Sigmoid colon (tissue), 7 donors: Measurements from ENCODE around the gene MEGF6. TPM values are rescaled to one million over a fixed set of nuclear protein-coding genes. Genes with fewer than 3 reads are reported as not detected.

Experiments used
- DNase-seq: peaks from one replicate; pipeline ENCODE4 v3.0.0-alpha.2; 2019
- H3K27ac ChIP-seq, 4 donors: fragments of 200-600 bp; sonication (generic); one replicate each; pipeline ENCODE4 v1.5.1; 2016 to 2019; ENCODE audit warnings: mild to moderate bottlenecking in 1 of 4
- H3K27me3 ChIP-seq, 3 donors: fragments of 200-600 bp; sonication (generic); one replicate each; pipeline ENCODE4 v1.5.1; 2019; ENCODE audit warnings: mild to moderate bottlenecking in 1 of 3
- H3K36me3 ChIP-seq, 4 donors: fragments of 200-600 bp; sonication (generic); one replicate each; pipeline ENCODE4 v1.5.1; 2016 to 2019
- H3K4me1 ChIP-seq, 4 donors: fragments of 200-600 bp; sonication (generic); one replicate each; pipeline ENCODE4 v1.5.1; 2017 to 2019
- H3K4me3 ChIP-seq, 4 donors: fragments of 200-600 bp; sonication (generic); one replicate each; pipeline ENCODE4 v1.5.1; 2017 to 2019; ENCODE audit warnings: mild to moderate bottlenecking in 2 of 4, moderate library complexity in 1 of 4
- H3K9me3 ChIP-seq, 4 donors: fragments of 200-600 bp in 3 of 4; sonication (generic) in 3 of 4; one replicate each; pipeline versions ENCODE4 v1.5.1 to v1.6.1; 2013 to 2019
- EP300 ChIP-seq, 4 donors: sonication (generic); formaldehyde crosslinking; IDR thresholded peaks; one replicate each; pipeline ENCODE4 v1.6.1; 2017; ENCODE audit warnings: antibody characterized with exemption in 4 of 4
- POLR2A ChIP-seq, 2 donors: fragments of 450-650 bp; IDR thresholded peaks; one replicate each; pipeline ENCODE4 v1.6.1; 2016; ENCODE audit warnings: antibody characterized with exemption in 2 of 2, mild to moderate bottlenecking in 2 of 2, moderate library complexity in 2 of 2
- POLR2AphosphoS5 ChIP-seq, 4 donors: sonication (generic); formaldehyde crosslinking; IDR thresholded peaks; one replicate each; pipeline ENCODE4 v1.6.1; 2017; ENCODE audit warnings: antibody characterized with exemption in 4 of 4
- WGBS, 2 donors: extraction: QIAGEN DNeasy Blood & Tissue Kit; methylation state at CpG; one replicate each; pipeline ENCODE4 v1.1.7; 2013; 5-methylcytosine and 5-hydroxymethylcytosine counted together
- intact Hi-C: fragments of 100-400 bp; cut with DNase I; formaldehyde crosslinking; loops from one replicate; pipeline ENCODE4 v1.15.1; 2023
- polyA plus RNA-seq, 3 donors: library from polyadenylated mRNA; stranded (reverse); fragments of 200-250 nt; gene quantifications; one replicate each; pipeline ENCODE4 v1.2.3, GENCODE V29; 2013
- total RNA-seq, 4 donors: library from RNA; depleted of rRNA; stranded (reverse); fragments of >200 nt; gene quantifications; one replicate each; pipeline ENCODE4 v1.1.0, GENCODE V29; 2016
- TF ChIP-seq, protein P1 (sequence below), 4 experiments: fragments of 450-650 bp in 3 of 4; fragments of 200-600 bp in 1 of 4; IDR thresholded peaks; one replicate each; pipeline ENCODE4 v1.5.1; 2016 to 2019; ENCODE audit warnings: antibody characterized with exemption in 4 of 4, mild to moderate bottlenecking in 3 of 4, moderate library complexity in 2 of 4
- donor health status: healthy with polysubstance abuse.
- donor health status: Bipolar disorder and iron deficiency.
- donor health status: healthy.

MEGF6 gene
- total and polyA plus RNA-seq, 7 donors, result 2.4 to 31.9 (median 7.8) TPM; not detected in 1

DNA sequence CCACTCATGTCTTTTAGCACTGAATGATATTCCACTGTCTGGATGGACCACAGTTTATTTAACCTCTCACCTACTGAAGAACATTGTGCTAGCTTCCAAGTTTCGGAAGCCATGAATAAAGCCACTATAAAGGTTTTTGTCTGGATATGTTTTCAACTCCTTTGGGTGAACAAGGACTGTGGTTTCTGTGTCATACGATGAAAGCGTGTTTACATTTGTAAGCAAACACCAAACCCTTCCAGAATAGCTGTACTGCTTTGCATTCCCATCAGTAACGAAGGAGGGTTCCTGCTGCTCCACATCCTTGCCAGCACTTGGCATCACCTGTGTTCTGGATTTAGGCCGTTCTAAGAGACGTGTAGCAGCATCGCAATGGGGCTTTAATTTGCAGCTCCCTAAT is 167.5 kb downstream of the MEGF6 start:
- no peak for DNase-seq
- H3K4me3 ChIP-seq, result no peak overlapping the region
- no peaks in the 10 kb centered on the region for H3K4me1 ChIP-seq
- 59 to 79% methylated on average over 7 of the region's 7 CpGs for WGBS, 2 donors
- TF ChIP-seq EP300 (IDR thresholded peaks at IDR 0.05) (no peak), POLR2AphosphoS5 (IDR thresholded peaks at IDR 0.05) (no peak), POLR2A (IDR thresholded peaks at IDR 0.05) (no peak)
- TF ChIP-seq, protein P1, sequence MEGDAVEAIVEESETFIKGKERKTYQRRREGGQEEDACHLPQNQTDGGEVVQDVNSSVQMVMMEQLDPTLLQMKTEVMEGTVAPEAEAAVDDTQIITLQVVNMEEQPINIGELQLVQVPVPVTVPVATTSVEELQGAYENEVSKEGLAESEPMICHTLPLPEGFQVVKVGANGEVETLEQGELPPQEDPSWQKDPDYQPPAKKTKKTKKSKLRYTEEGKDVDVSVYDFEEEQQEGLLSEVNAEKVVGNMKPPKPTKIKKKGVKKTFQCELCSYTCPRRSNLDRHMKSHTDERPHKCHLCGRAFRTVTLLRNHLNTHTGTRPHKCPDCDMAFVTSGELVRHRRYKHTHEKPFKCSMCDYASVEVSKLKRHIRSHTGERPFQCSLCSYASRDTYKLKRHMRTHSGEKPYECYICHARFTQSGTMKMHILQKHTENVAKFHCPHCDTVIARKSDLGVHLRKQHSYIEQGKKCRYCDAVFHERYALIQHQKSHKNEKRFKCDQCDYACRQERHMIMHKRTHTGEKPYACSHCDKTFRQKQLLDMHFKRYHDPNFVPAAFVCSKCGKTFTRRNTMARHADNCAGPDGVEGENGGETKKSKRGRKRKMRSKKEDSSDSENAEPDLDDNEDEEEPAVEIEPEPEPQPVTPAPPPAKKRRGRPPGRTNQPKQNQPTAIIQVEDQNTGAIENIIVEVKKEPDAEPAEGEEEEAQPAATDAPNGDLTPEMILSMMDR (IDR thresholded peaks at IDR 0.05), result no peak
- no peaks in the 10 kb centered on the region for H3K36me3 ChIP-seq
- peaks cover 0 to 71% (median 0%) of the 10 kb centered on the region in 3 donors for H3K27me3 ChIP-seq
- peaks cover 0 to 4% (median 0%) of the 10 kb centered on the region in 4 donors for H3K9me3 ChIP-seq
- H3K27ac ChIP-seq, result no peak overlapping the region
- intact Hi-C loops, result no loop called here

DNA sequence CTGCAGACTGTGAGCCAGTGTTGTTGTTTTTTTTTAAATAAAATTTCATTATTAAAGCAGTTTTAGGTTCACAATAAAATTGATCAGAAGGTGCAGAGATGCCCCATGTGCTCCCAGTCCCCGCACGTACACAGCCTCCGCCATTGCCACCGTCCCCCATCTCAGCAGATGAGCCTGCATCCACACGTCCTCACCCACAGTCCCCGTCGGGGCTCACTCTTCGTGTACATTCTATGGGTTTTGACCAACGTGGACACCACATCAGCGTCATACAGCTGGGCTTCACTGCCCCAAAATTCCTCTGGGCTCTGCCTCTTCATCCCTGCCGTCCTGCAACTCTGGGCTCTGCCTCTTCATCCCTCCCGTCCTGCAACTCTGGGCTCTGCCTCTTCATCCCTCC is 168.4 kb downstream of the MEGF6 start:
- 86% methylated on average over 12 of the region's 12 CpGs for WGBS, 2 donors
- H3K36me3 ChIP-seq, result no peaks in the 10 kb centered on the region
- H3K27ac ChIP-seq, result no peak overlapping the region
- no peak for DNase-seq
- intact Hi-C loops, result no loop called here
- H3K4me1 ChIP-seq, result no peaks in the 10 kb centered on the region
- TF ChIP-seq, protein P1 (IDR thresholded peaks at IDR 0.05), result no peak
- TF ChIP-seq POLR2AphosphoS5 (IDR thresholded peaks at IDR 0.05) (no peak), EP300 (IDR thresholded peaks at IDR 0.05) (no peak), POLR2A (IDR thresholded peaks at IDR 0.05) (no peak)
- H3K27me3 ChIP-seq, result peaks cover 0 to 68% (median 0%) of the 10 kb centered on the region in 3 donors
- H3K4me3 ChIP-seq, result no peak overlapping the region
- H3K9me3 ChIP-seq, result peaks cover 0 to 4% (median 0%) of the 10 kb centered on the region in 4 donors

DNA sequence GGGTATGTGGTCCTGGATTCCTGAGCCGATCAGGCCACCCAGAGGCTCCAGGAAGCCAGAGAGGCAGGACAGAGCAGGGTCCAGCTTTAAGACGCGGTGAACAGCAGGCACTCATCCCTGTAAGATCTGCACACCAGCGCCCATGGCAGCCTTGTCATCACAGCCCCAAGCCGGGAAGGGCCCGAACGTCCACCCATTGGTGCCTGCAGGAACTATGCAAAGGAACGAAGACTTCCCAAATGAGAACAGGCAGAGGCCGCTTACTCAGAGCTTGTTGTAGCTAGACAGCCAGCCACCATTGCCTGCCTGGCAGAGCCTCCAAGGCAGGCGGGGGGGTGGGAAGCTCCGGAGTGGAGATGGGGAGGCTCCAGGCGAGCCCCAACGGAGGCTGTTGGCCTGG is 169.0 kb downstream of the MEGF6 start:
- H3K4me1 ChIP-seq, result no peaks in the 10 kb centered on the region
- DNase-seq, result no peak
- no peak overlapping the region for H3K4me3 ChIP-seq
- 77 to 80% methylated on average over 13 of the region's 13 CpGs for WGBS, 2 donors
- TF ChIP-seq POLR2A (IDR thresholded peaks at IDR 0.05) (no peak), EP300 (IDR thresholded peaks at IDR 0.05) (no peak), POLR2AphosphoS5 (IDR thresholded peaks at IDR 0.05) (no peak)
- TF ChIP-seq, protein P1 (IDR thresholded peaks at IDR 0.05), result no peak
- no peak overlapping the region for H3K27ac ChIP-seq
- intact Hi-C loops, result no loop called here
- H3K36me3 ChIP-seq, result no peaks in the 10 kb centered on the region
- H3K9me3 ChIP-seq, result peaks cover 0 to 4% (median 0%) of the 10 kb centered on the region in 4 donors
- H3K27me3 ChIP-seq, result peaks cover 0 to 71% (median 0%) of the 10 kb centered on the region in 3 donors

DNA sequence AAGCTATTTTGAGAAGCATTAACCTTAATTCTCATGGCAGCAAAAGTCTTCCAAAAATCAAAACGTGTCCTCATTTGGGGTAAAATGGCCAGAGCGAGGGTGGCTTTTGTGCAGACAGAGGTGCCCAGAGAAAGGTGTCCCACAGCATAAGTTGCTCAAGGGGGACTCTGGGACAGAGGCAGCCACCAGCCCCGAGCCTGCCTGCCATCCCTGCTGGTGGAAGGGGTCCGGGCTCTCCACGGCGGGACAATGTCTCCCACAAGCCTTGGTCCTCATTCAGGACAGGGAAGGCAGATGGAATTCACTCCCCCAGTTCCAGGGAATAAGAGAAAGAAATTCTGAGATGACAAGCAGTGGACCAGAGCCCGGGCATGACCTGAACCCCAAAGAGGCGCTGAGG is 169.4 kb downstream of the MEGF6 start:
- H3K27ac ChIP-seq, result peak overlapping the region in 2 of 4 donors; percentile 31 to 42
- H3K27me3 ChIP-seq, result peaks cover 0 to 76% (median 0%) of the 10 kb centered on the region in 3 donors
- H3K4me1 ChIP-seq, result no peaks in the 10 kb centered on the region
- H3K4me3 ChIP-seq, result no peak overlapping the region
- WGBS, 2 donors, result 80% methylated on average over 8 of the region's 8 CpGs
- TF ChIP-seq POLR2A (IDR thresholded peaks at IDR 0.05) (no peak), EP300 (IDR thresholded peaks at IDR 0.05) (no peak), POLR2AphosphoS5 (IDR thresholded peaks at IDR 0.05) (no peak)
- TF ChIP-seq, protein P1 (IDR thresholded peaks at IDR 0.05), result no peak
- DNase-seq, result no peak
- intact Hi-C loops, result no loop called here
- H3K9me3 ChIP-seq, result peaks cover 0 to 4% (median 0%) of the 10 kb centered on the region in 4 donors
- H3K36me3 ChIP-seq, result no peaks in the 10 kb centered on the region

DNA sequence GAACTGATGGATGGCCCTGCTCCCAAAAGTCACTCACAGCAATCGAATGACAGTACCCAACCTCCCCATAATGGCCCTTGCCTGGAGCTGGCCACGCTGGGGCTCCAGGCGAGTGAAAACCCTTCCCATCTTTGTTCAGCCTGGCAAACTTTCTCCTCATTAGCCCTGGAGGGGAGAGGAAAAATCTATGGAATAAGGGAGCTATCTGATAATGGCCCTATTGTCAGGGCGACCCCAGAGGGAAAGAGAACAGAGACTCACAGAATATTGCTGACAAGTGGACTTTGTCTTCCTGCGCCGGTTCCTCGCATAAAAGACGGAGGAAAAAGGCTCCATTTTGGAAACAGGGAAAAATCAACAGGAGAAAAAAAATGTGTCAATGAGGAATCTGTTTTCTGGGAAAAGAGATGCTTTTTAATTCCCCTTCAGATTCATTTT is 169.9 kb downstream of the MEGF6 start:
- Histone ChIP-seq H3K4me1 (no peaks in the 10 kb centered on the region), H3K9me3 (peaks cover 0 to 1% (median 0%) of the 10 kb centered on the region in 4 donors), H3K4me3 (no peak overlapping the region), H3K27me3 (peaks cover 0 to 80% (median 0%) of the 10 kb centered on the region in 3 donors), H3K36me3 (no peaks in the 10 kb centered on the region), H3K27ac (peak overlapping the region in 2 of 4 donors; percentile 31 to 42)
- WGBS, 2 donors, result 40 to 72% methylated on average over 8 of the region's 8 CpGs
- DNase-seq, result no peak
- intact Hi-C loops, result no loop called here
- TF ChIP-seq, protein P1 (IDR thresholded peaks at IDR 0.05), result no peak
- TF ChIP-seq EP300 (IDR thresholded peaks at IDR 0.05), result no peak
- no peak for TF ChIP-seq POLR2A (IDR thresholded peaks at IDR 0.05)
